ENCODE results near the gene ARHGAP28.

DNA sequence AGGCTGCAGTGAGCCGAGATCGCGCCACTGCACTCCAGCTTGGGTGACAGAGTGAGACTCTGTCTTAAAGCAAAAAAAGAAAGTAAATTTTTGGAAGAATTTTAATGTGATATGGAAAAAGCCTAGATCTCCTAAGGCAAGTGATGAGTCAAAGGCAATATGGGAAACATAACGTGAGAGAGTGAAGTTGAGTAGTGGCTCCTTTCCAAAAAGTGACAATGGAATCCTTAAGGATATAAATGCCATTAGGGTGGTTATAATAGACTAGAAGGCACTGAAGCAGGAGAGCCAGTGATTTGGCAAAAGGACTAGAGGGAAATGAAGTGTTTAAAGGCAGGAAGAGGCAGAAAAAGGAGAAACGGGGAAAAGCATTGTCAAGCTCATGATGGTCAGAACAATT lies 25.6 kb downstream of the ARHGAP28 start:
- TF ChIP-seq, protein P1, sequence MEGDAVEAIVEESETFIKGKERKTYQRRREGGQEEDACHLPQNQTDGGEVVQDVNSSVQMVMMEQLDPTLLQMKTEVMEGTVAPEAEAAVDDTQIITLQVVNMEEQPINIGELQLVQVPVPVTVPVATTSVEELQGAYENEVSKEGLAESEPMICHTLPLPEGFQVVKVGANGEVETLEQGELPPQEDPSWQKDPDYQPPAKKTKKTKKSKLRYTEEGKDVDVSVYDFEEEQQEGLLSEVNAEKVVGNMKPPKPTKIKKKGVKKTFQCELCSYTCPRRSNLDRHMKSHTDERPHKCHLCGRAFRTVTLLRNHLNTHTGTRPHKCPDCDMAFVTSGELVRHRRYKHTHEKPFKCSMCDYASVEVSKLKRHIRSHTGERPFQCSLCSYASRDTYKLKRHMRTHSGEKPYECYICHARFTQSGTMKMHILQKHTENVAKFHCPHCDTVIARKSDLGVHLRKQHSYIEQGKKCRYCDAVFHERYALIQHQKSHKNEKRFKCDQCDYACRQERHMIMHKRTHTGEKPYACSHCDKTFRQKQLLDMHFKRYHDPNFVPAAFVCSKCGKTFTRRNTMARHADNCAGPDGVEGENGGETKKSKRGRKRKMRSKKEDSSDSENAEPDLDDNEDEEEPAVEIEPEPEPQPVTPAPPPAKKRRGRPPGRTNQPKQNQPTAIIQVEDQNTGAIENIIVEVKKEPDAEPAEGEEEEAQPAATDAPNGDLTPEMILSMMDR (IDR thresholded peaks at IDR 0.05), result no peak
- TF ChIP-seq POLR2A (IDR thresholded peaks at IDR 0.05), result no peak

All from adrenal gland (tissue), 5 donors.